Colonic mucosa (tissue), 4 donors: ENCODE data around the gene STIMATE. TPM values are rescaled to one million over a fixed set of nuclear protein-coding genes. Genes with fewer than 3 reads are reported as not detected.

Experiments
- DNase-seq: peaks from one replicate; pipeline ENCODE4 v3.0.0-alpha.2; 2020
- H3K27ac ChIP-seq: fragments of 200-600 bp; one replicate; pipeline ENCODE4 v1.8.0; 2021
- H3K27me3 ChIP-seq: fragments of 200-600 bp; one replicate; pipeline ENCODE4 v1.8.0; 2021
- H3K36me3 ChIP-seq: fragments of 200-600 bp; one replicate; pipeline ENCODE4 v1.8.0; 2021
- H3K4me1 ChIP-seq: fragments of 200-600 bp; one replicate; pipeline ENCODE4 v1.8.0; 2021; ENCODE audit warnings: mild to moderate bottlenecking
- H3K4me3 ChIP-seq: fragments of 200-600 bp; one replicate; pipeline ENCODE4 v1.8.0; 2021
- H3K9ac ChIP-seq, 2 donors: one replicate each; pipeline ENCODE4 v1.7.0; 2013; ENCODE audit warnings: control low read depth in 2 of 2, low read depth in 2 of 2, low read length in 2 of 2
- H3K9me3 ChIP-seq: fragments of 200-600 bp; one replicate; pipeline ENCODE4 v1.8.0; 2021
- intact Hi-C: fragments of 100-400 bp; cut with DNase I; formaldehyde crosslinking; loops from one replicate; pipeline ENCODE4 v1.14.1; 2022
- total RNA-seq, 2 donors: library from RNA; stranded (reverse); fragmentation: NEBNext Ultra II Directional in 1 of 2; extraction: Animal tissue kit (Norgen Biotek cat#: 25700) in 1 of 2; gene quantifications; one replicate each; pipeline ENCODE4 v1.2.1, GENCODE V29; 2021
- TF ChIP-seq, protein P1 (sequence below): fragments of 200-600 bp; IDR thresholded peaks from one replicate; pipeline ENCODE4 v1.8.0; 2022; ENCODE audit warnings: antibody characterized with exemption, mild to moderate bottlenecking
- donor health status: healthy.
- donor health status: DM: no; HTN: no; CAD: no.
- donor health status: DM: no; HTN: no; CAD: no.

Gene STIMATE
- total RNA-seq, 2 donors from 2014 or later: 7.4 to 15.3 TPM

DNA sequence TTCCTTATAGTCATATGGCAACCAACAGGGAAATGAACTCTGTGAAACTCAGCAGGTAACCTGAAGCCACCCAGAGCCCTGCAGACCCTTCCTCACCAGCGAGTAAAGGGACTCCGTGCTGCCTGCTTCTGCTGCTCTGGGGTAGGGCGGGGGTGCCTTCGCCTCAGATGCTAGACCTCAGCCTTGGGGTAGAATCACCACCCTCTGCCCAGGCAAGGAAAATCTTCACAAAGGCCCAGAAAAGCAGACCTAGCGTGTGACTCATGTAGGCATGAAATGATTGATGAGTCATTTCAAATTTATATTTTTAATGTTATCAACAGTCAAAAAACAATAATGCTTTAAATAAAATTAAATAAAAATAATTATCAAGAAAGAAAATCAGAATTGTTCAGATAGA lies 6.6 kb downstream of the STIMATE start:
- no peak for DNase-seq
- intact Hi-C loops: no loop called here
- Histone ChIP-seq H3K27me3 (no peaks in the 10 kb centered on the region), H3K27ac (no peak overlapping the region), H3K4me1 (no peaks in the 10 kb centered on the region), H3K9me3 (no peaks in the 10 kb centered on the region), H3K36me3 (no peaks in the 10 kb centered on the region), H3K4me3 (no peak overlapping the region), H3K9ac (no peak overlapping the region)
- TF ChIP-seq, protein P1, sequence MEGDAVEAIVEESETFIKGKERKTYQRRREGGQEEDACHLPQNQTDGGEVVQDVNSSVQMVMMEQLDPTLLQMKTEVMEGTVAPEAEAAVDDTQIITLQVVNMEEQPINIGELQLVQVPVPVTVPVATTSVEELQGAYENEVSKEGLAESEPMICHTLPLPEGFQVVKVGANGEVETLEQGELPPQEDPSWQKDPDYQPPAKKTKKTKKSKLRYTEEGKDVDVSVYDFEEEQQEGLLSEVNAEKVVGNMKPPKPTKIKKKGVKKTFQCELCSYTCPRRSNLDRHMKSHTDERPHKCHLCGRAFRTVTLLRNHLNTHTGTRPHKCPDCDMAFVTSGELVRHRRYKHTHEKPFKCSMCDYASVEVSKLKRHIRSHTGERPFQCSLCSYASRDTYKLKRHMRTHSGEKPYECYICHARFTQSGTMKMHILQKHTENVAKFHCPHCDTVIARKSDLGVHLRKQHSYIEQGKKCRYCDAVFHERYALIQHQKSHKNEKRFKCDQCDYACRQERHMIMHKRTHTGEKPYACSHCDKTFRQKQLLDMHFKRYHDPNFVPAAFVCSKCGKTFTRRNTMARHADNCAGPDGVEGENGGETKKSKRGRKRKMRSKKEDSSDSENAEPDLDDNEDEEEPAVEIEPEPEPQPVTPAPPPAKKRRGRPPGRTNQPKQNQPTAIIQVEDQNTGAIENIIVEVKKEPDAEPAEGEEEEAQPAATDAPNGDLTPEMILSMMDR: no peak

DNA sequence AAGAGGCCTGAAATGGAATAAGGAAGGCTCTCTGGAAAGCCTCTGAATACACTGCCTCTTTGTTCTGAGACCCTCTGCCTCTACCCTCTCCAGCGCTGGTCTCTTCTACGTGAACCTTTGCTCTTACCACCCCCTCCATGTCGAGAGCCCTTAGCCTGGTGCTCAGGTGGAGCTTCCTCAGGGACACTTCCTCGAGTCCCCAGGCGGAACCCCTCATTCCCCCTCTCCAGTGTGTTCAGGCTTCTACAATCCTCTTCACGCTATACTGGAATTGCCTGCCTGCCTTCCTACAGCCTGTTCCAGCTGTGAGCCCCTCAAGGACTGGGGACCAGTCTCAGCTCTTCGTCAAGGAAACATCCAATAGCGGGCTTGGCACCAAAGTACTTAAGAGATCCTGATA lies 7.4 kb downstream of the STIMATE start:
- intact Hi-C loops: no loop called here
- Histone ChIP-seq H3K4me1 (no peaks in the 10 kb centered on the region), H3K4me3 (no peak overlapping the region), H3K9me3 (no peaks in the 10 kb centered on the region), H3K27ac (no peak overlapping the region), H3K27me3 (no peaks in the 10 kb centered on the region), H3K9ac (no peak overlapping the region), H3K36me3 (no peaks in the 10 kb centered on the region)
- TF ChIP-seq, protein P1: no peak
- no peak for DNase-seq

DNA sequence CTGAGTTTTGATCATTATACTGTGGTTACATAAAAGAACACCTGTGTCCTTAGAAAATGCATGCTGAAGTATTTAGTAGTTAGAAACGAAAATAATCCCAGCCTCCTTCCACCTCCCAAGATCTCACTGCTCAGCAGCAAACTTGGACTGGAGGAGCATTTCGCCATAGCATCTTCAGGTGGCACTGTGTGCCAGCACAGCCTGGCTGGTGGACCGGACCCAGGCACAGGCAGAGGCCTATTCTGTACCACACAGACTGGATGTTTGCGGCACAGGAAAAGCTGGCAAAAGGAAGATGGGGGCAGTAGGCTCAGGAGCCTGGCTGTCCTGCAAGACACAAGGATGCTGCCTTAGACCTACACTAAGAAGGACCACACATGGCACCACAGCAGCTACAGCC lies 10.2 kb downstream of the STIMATE start:
- Histone ChIP-seq H3K4me3 (no peak overlapping the region), H3K4me1 (no peaks in the 10 kb centered on the region), H3K9ac (no peak overlapping the region), H3K9me3 (no peaks in the 10 kb centered on the region), H3K27ac (no peak overlapping the region), H3K36me3 (no peaks in the 10 kb centered on the region), H3K27me3 (no peaks in the 10 kb centered on the region)
- TF ChIP-seq, protein P1: no peak
- intact Hi-C loops: no loop called here
- DNase-seq: no peak

DNA sequence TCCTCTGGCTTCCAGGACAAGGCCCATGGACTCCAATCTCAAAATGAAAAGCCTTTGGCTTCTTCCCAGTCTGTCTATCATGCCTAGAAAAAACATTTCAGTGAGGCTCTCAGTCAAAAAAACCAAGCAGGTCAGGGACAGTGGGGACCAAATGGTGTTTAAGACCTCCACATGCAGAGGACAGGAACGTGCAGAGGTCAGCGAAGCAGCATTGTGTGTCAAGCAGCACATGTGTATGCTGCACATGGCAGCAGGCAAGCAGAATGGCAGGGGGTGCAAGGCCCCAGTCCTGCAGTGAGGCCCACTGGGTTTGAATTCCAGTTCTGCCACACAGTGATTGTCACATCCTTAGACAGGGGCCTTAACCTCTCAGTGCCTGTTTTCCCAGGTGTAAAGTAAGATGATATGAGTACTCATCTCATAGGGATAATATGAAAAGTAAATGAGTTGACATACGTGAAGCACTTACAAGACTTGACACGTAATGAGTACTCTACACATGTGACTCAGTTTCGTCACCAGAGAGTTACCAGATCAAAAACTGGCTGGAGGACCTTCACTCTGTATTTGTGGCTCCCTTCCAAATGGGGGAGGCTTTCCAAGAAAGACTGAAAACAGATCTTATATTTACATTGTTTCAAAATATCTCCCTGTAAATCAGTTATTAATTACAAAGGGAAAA lies 11.2 kb downstream of the STIMATE start:
- intact Hi-C loops: no loop called here
- Histone ChIP-seq H3K4me3 (no peak overlapping the region), H3K36me3 (no peaks in the 10 kb centered on the region), H3K4me1 (no peaks in the 10 kb centered on the region), H3K9ac (no peak overlapping the region), H3K27me3 (no peaks in the 10 kb centered on the region), H3K27ac (no peak overlapping the region), H3K9me3 (no peaks in the 10 kb centered on the region)
- no peak for DNase-seq
- TF ChIP-seq, protein P1: no peak

DNA sequence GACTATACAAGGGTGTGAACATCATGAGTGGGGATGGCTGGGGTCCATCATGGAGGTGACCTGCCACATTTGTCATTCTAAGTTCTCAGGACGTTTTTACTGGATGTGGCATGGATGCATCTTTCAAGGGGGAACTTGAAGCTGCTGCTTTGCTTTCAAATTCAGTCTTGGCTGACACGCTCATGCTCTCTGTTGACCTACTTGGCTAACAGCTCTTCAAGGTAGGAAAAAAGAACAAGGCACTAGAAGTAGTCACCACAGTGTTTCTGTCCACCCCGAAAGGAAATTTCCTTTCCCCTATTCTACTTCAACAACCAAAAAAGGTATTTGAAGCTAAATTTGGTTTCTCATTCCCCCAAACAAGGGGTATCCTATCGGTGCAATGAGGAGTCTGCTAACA lies 15.0 kb downstream of the STIMATE start:
- Histone ChIP-seq H3K36me3 (no peaks in the 10 kb centered on the region), H3K9ac (no peak overlapping the region), H3K27me3 (no peaks in the 10 kb centered on the region), H3K27ac (no peak overlapping the region), H3K4me1 (no peaks in the 10 kb centered on the region), H3K4me3 (no peak overlapping the region), H3K9me3 (no peaks in the 10 kb centered on the region)
- intact Hi-C loops: no loop called here
- TF ChIP-seq, protein P1: no peak
- DNase-seq: no peak
